SJSA1 (cell line): ENCODE measurements around the gene DPEP2NB. TPM values are rescaled to one million over a fixed set of nuclear protein-coding genes. Genes with fewer than 3 reads are reported as not detected.
"Not testable (repeated sequence)": the region's sequence is repeated elsewhere in the genome, so short reads cannot be mapped to it uniquely, and the experiment has no call there.

Experiments
- DNase-seq, 2 experiments: peaks; one replicate each; pipeline ENCODE4 v3.0.0-alpha.2; 2015 to 2020; ENCODE audit warnings: low spot score in 2 of 2, low read depth in 1 of 2
- H3K27ac ChIP-seq: fragments of 250-450 bp; sonication (Bioruptor Pico); 2 replicates; pipeline ENCODE4 v1.5.1; 2020; ENCODE audit warnings: mild to moderate bottlenecking, moderate library complexity
- H3K27me3 ChIP-seq: fragments of 250-450 bp; sonication (Bioruptor Pico); replicated peaks from 2 replicates; pipeline ENCODE4 v1.5.1; 2020; ENCODE audit warnings: mild to moderate bottlenecking, moderate library complexity
- H3K36me3 ChIP-seq: fragments of 250-450 bp; sonication (Bioruptor Pico); 2 replicates; pipeline ENCODE4 v1.5.1; 2020; ENCODE audit warnings: mild to moderate bottlenecking
- H3K4me1 ChIP-seq: fragments of 250-450 bp; sonication (Bioruptor Pico); replicated peaks from 2 replicates; pipeline ENCODE4 v1.6.1; 2021; ENCODE audit warnings: mild to moderate bottlenecking
- H3K4me3 ChIP-seq: fragments of 250-450 bp; sonication (Bioruptor Pico); 2 replicates; pipeline ENCODE4 v1.5.1; 2020; ENCODE audit warnings: mild to moderate bottlenecking
- H3K9me3 ChIP-seq: fragments of 250-450 bp; sonication (Bioruptor Pico); replicated peaks from 2 replicates; pipeline ENCODE4 v1.5.1; 2020; ENCODE audit warnings: mild to moderate bottlenecking
- total RNA-seq: library from RNA; depleted of rRNA; stranded (reverse); fragments of >200 nt; shearing (Covaris generic); gene quantifications from 2 replicates; pipeline ENCODE4 v1.2.3, GENCODE V29; 2014

Gene DPEP2NB
- total RNA-seq, 1 experiment from 2014 or later = not detected

- H3K27me3 ChIP-seq = no peaks in the 10 kb centered on the region
- H3K4me3 ChIP-seq = no peak overlapping the region
- H3K4me1 ChIP-seq = peaks cover 5% of the 10 kb centered on the region
- H3K27ac ChIP-seq = no peak overlapping the region
- no peaks in the 10 kb centered on the region for H3K36me3 ChIP-seq
- no peak for DNase-seq
- H3K9me3 ChIP-seq = no peaks in the 10 kb centered on the region
These were observed 28.8 kb downstream of the DPEP2NB start for GRCh38 chr16:67986949-67987348.

GRCh38 chr16:67982011-67982696 is 33.6 kb downstream of the DPEP2NB start:
- H3K9me3 ChIP-seq = no peaks in the 10 kb centered on the region; the same call in 1 of the 2 replicates
- no peak for DNase-seq
- H3K36me3 ChIP-seq = no peaks in the 10 kb centered on the region
- H3K27ac ChIP-seq = no peak overlapping the region
- peaks cover 5% of the 10 kb centered on the region for H3K4me1 ChIP-seq
- H3K4me3 ChIP-seq = no peak overlapping the region
- H3K27me3 ChIP-seq = no peaks in the 10 kb centered on the region

- no peak within 1 kb of the TSS for H3K27ac ChIP-seq
- H3K36me3 ChIP-seq = no peaks in the 10 kb centered on the region
- H3K4me1 ChIP-seq = peaks cover 5% of the 10 kb centered on the region
- no peaks in the 10 kb centered on the region; the same call in 1 of the 2 replicates for H3K9me3 ChIP-seq
- no peak for DNase-seq
- no peaks in the 10 kb centered on the region for H3K27me3 ChIP-seq
- no peak within 1 kb of the TSS for H3K4me3 ChIP-seq
These were observed 35.6 kb downstream of the DPEP2NB start, which contains the start of gene DPEP3 for GRCh38 chr16:67979955-67980678. Gene DPEP3 (minus strand): TSS chr16:67980499. CDS start chr16:67980380, 119 bp downstream.

- H3K36me3 ChIP-seq = no peaks in the 10 kb centered on the region
These were observed 38.1 kb downstream of the DPEP2NB start for GRCh38 chr16:67977469-67978227.

GRCh38 chr16:67977005-67977404 is 38.7 kb downstream of the DPEP2NB start:
- Histone ChIP-seq H3K9me3 (no peaks in the 10 kb centered on the region; the same call in 1 of the 2 replicates), H3K4me3 (no peak overlapping the region), H3K27ac (no peak overlapping the region), H3K27me3 (no peaks in the 10 kb centered on the region), H3K36me3 (no peaks in the 10 kb centered on the region), H3K4me1 (no peaks in the 10 kb centered on the region)
- DNase-seq = no peak

More at GRCh38 chr16:67977469-67978227, 38.1 kb downstream of the DPEP2NB start:
- Histone ChIP-seq H3K27ac (no peak overlapping the region), H3K4me1 (no peaks in the 10 kb centered on the region), H3K9me3 (no peaks in the 10 kb centered on the region; the same call in 1 of the 2 replicates), H3K27me3 (no peaks in the 10 kb centered on the region), H3K4me3 (no peak overlapping the region)
- DNase-seq = no peak

- H3K9me3 ChIP-seq = no peaks in the 10 kb centered on the region; the same call in 1 of the 2 replicates
- H3K36me3 ChIP-seq = no peaks in the 10 kb centered on the region
- no peak for DNase-seq
These were observed 39.5 kb downstream of the DPEP2NB start for GRCh38 chr16:67976205-67976604.

GRCh38 chr16:67975321-67976105 is 40.2 kb downstream of the DPEP2NB start:
- H3K27me3 ChIP-seq = no peaks in the 10 kb centered on the region
- no peaks in the 10 kb centered on the region for H3K4me1 ChIP-seq
- DNase-seq = no peak
- H3K36me3 ChIP-seq = no peaks in the 10 kb centered on the region
- H3K4me3 ChIP-seq = no peak overlapping the region
- H3K27ac ChIP-seq = no peak overlapping the region
- H3K9me3 ChIP-seq = no peaks in the 10 kb centered on the region; the same call in 1 of the 2 replicates

More at GRCh38 chr16:67976205-67976604, 39.5 kb downstream of the DPEP2NB start:
- Histone ChIP-seq H3K4me1 (no peaks in the 10 kb centered on the region), H3K27me3 (no peaks in the 10 kb centered on the region), H3K4me3 (no peak overlapping the region), H3K27ac (no peak overlapping the region)

GRCh38 chr16:67972285-67972684 is 43.4 kb downstream of the DPEP2NB start:
- H3K9me3 ChIP-seq, H3K27ac ChIP-seq, H3K27me3 ChIP-seq, DNase-seq, H3K4me1 ChIP-seq, H3K4me3 ChIP-seq: not testable (repeated sequence)
- peaks cover 11% of the 10 kb centered on the region for H3K36me3 ChIP-seq

GRCh38 chr16:67971111-67971510 is 44.6 kb downstream of the DPEP2NB start:
- H3K27ac ChIP-seq = no peak overlapping the region
- no peak overlapping the region for H3K4me3 ChIP-seq
- H3K27me3 ChIP-seq = no peaks in the 10 kb centered on the region
- peaks cover 4% of the 10 kb centered on the region for H3K9me3 ChIP-seq
- H3K4me1 ChIP-seq = peaks cover 18% of the 10 kb centered on the region
- peaks cover 23% of the 10 kb centered on the region for H3K36me3 ChIP-seq
- no peak for DNase-seq

GRCh38 chr16:67969254-67970039 is 46.3 kb downstream of the DPEP2NB start:
- Histone ChIP-seq H3K4me1 (peaks cover 26% of the 10 kb centered on the region), H3K27me3 (no peaks in the 10 kb centered on the region), H3K27ac (no peak overlapping the region), H3K9me3 (peaks cover 4% of the 10 kb centered on the region), H3K4me3 (no peak overlapping the region), H3K36me3 (peaks cover 40% of the 10 kb centered on the region)
- no peak for DNase-seq

- peak within 1 kb of the TSS; percentile 98 for H3K4me3 ChIP-seq
- H3K27ac ChIP-seq = peak within 1 kb of the TSS; percentile 97
- H3K36me3 ChIP-seq = peaks cover 48% of the 10 kb centered on the region
- H3K4me1 ChIP-seq = peaks cover 26% of the 10 kb centered on the region
- peak; percentile 80 to 92 for DNase-seq
- H3K9me3 ChIP-seq = peaks cover 4% of the 10 kb centered on the region
- H3K27me3 ChIP-seq = no peaks in the 10 kb centered on the region
These were observed 47.1 kb downstream of the DPEP2NB start, which contains the start of gene SLC12A4 for GRCh38 chr16:67968400-67969253. Gene SLC12A4 (minus strand): TSS chr16:67968637. CDS start chr16:67968553, 84 bp downstream.
